Chondrocyte (in vitro differentiated cells): Measurements from ENCODE around the gene FMNL3. TPM values are rescaled to one million over a fixed set of nuclear protein-coding genes. Genes with fewer than 3 reads are reported as not detected.

Experiments used
- DNase-seq: peaks from one replicate; pipeline ENCODE4 v3.0.0; 2021; ENCODE audit warnings: mixed read lengths, low spot score
- H3K27ac Mint-ChIP-seq: one replicate; pipeline ENCODE4 v1.8.0; 2021; ENCODE audit warnings: mild to moderate bottlenecking, moderate library complexity, mixed read lengths; ENCODE audit not compliant: unreplicated experiment
- H3K27me3 Mint-ChIP-seq: 2 replicates; pipeline ENCODE4 v1.8.0; 2021; ENCODE audit warnings: low read depth, mixed read lengths
- H3K36me3 Mint-ChIP-seq: 2 replicates; pipeline ENCODE4 v1.8.0; 2021; ENCODE audit warnings: low read depth, mixed read lengths
- H3K4me1 Mint-ChIP-seq: 2 replicates; pipeline ENCODE4 v1.8.0; 2021; ENCODE audit warnings: low read depth, mild to moderate bottlenecking, mixed read lengths
- H3K4me3 Mint-ChIP-seq: one replicate; pipeline ENCODE4 v1.8.0; 2021; ENCODE audit warnings: mild to moderate bottlenecking, moderate library complexity, mixed read lengths; ENCODE audit not compliant: unreplicated experiment
- H3K9me3 Mint-ChIP-seq: 2 replicates; pipeline ENCODE4 v1.8.0; 2021; ENCODE audit warnings: low read depth, mixed read lengths
- CTCF ChIP-seq: fragments of 200-600 bp; sonication (generic); IDR thresholded peaks from 2 replicates; pipeline ENCODE4 v1.5.0; 2021; ENCODE audit warnings: antibody characterized with exemption, mild to moderate bottlenecking, moderate library complexity
- total RNA-seq: library from RNA; stranded (reverse); gene quantifications from 3 replicates; pipeline ENCODE4 v1.2.1, GENCODE V29; 2021

Gene FMNL3
- total RNA-seq, 1 donor from 2014 or later = 55.6 TPM

DNA sequence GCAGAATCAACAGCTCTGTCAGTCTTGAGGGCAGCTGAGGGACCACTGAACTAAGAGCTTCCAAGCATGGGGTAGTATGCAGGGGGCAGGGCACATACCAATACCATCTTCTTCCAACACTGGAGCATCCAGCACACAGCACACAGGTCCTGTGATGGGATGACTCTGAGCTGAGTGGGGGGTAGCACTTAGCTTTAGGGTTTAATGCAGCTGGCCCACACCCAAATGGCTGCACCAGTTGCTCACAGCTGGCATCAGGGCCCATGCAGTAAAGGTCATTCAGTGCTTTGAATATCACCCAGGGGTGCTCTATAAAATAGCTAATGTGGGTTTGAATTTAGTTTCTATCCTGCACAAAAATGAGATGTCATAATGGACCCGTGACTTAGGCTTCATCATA lies 103.5 kb downstream of the FMNL3 start:
- TF ChIP-seq CTCF = no peak
- H3K4me1 Mint-ChIP-seq = no peaks in the 10 kb centered on the region
- no peaks in the 10 kb centered on the region for H3K27me3 Mint-ChIP-seq
- peaks cover 4% of the 10 kb centered on the region for H3K36me3 Mint-ChIP-seq
- H3K9me3 Mint-ChIP-seq = no peaks in the 10 kb centered on the region
- no peak overlapping the region for H3K27ac Mint-ChIP-seq
- no peak overlapping the region for H3K4me3 Mint-ChIP-seq
- no peak for DNase-seq

- no peak for TF ChIP-seq CTCF
- H3K4me3 Mint-ChIP-seq = no peak overlapping the region
Observed at GRCh38 chr12:49599961-49600360, 107.2 kb downstream of the FMNL3 start.

GRCh38 chr12:49598527-49598926 lies 108.7 kb downstream of the FMNL3 start:
- DNase-seq = no peak
- Mint-ChIP-seq H3K4me3 (no peak overlapping the region), H3K27me3 (no peaks in the 10 kb centered on the region), H3K27ac (no peak overlapping the region), H3K9me3 (no peaks in the 10 kb centered on the region), H3K36me3 (peaks cover 4% of the 10 kb centered on the region), H3K4me1 (no peaks in the 10 kb centered on the region)
- no peak for TF ChIP-seq CTCF

More at GRCh38 chr12:49599961-49600360, 107.2 kb downstream of the FMNL3 start:
- Mint-ChIP-seq H3K36me3 (peaks cover 4% of the 10 kb centered on the region), H3K27me3 (no peaks in the 10 kb centered on the region), H3K9me3 (no peaks in the 10 kb centered on the region), H3K27ac (no peak overlapping the region), H3K4me1 (no peaks in the 10 kb centered on the region)
- DNase-seq = no peak

GRCh38 chr12:49588721-49589516 lies 118.3 kb downstream of the FMNL3 start:
- H3K4me3 Mint-ChIP-seq = no peak overlapping the region
- H3K27me3 Mint-ChIP-seq = no peaks in the 10 kb centered on the region
- H3K4me1 Mint-ChIP-seq = peaks cover 38% of the 10 kb centered on the region
- DNase-seq = no peak
- H3K36me3 Mint-ChIP-seq = peaks cover 6% of the 10 kb centered on the region
- H3K27ac Mint-ChIP-seq = no peak overlapping the region
- peaks cover 8% of the 10 kb centered on the region for H3K9me3 Mint-ChIP-seq
- no peak for TF ChIP-seq CTCF

- Mint-ChIP-seq H3K36me3 (peaks cover 6% of the 10 kb centered on the region), H3K27me3 (no peaks in the 10 kb centered on the region), H3K4me3 (no peak overlapping the region), H3K9me3 (peaks cover 8% of the 10 kb centered on the region), H3K4me1 (peaks cover 45% of the 10 kb centered on the region), H3K27ac (no peak overlapping the region)
- no peak for DNase-seq
- TF ChIP-seq CTCF = no peak
Observed at GRCh38 chr12:49588281-49588680, 118.9 kb downstream of the FMNL3 start.
